Gastrocnemius medialis (tissue), 4 donors: ENCODE measurements around the gene PLPP1.

ENCODE experiments used
- CTCF ChIP-seq, 5 experiments: fragments of 450-650 bp in 3 of 5; fragments of 200-600 bp in 2 of 5; sonication (generic) in 2 of 5; IDR thresholded peaks in 4 of 5; conservative IDR thresholded peaks in 1 of 5; 1 replicate in 4 of 5; 2 replicates in 1 of 5; pipeline ENCODE4 v1.5.1; 2016 to 2019; ENCODE audit warnings: antibody characterized with exemption in 5 of 5, mild to moderate bottlenecking in 3 of 5, moderate library complexity in 3 of 5
- POLR2A ChIP-seq, 2 donors: fragments of 450-650 bp; IDR thresholded peaks; one replicate each; pipeline ENCODE4 v1.6.1; 2017; ENCODE audit warnings: antibody characterized with exemption in 2 of 2, mild to moderate bottlenecking in 2 of 2, moderate library complexity in 2 of 2

- no peak for TF ChIP-seq POLR2A (IDR thresholded peaks at IDR 0.05)
- no peak for TF ChIP-seq CTCF (IDR thresholded peaks at IDR 0.05 in 4 of 5, conservative IDR thresholded peaks at IDR 0.05 in 1 of 5)
Observed at GRCh38 chr5:55575815-55576583, 41.2 kb upstream of the PLPP1 start.
